NCI-H2227 (cell line): ENCODE data around the gene GRAMD2B.
"Not testable (repeated sequence)": the region's sequence is repeated elsewhere in the genome, so short reads cannot be mapped to it uniquely, and the experiment has no call there.

Experiments used
- DNase-seq: peaks from one replicate; lab custom pipeline; 2025; ENCODE audit not compliant: unreplicated experiment; lab: John Stamatoyannopoulos, UW

Gene GRAMD2B, protein sequence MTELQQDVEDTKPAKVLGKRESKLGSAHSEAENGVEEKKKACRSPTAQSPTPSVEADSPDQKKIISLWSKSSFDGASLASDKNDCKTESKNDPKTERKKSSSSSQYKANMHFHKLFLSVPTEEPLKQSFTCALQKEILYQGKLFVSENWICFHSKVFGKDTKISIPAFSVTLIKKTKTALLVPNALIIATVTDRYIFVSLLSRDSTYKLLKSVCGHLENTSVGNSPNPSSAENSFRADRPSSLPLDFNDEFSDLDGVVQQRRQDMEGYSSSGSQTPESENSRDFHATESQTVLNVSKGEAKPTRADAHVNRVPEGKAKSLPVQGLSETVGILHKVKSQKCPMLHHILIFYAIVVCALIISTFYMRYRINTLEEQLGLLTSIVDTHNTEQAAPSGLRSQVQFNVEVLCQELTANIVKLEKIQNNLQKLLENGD

DNA sequence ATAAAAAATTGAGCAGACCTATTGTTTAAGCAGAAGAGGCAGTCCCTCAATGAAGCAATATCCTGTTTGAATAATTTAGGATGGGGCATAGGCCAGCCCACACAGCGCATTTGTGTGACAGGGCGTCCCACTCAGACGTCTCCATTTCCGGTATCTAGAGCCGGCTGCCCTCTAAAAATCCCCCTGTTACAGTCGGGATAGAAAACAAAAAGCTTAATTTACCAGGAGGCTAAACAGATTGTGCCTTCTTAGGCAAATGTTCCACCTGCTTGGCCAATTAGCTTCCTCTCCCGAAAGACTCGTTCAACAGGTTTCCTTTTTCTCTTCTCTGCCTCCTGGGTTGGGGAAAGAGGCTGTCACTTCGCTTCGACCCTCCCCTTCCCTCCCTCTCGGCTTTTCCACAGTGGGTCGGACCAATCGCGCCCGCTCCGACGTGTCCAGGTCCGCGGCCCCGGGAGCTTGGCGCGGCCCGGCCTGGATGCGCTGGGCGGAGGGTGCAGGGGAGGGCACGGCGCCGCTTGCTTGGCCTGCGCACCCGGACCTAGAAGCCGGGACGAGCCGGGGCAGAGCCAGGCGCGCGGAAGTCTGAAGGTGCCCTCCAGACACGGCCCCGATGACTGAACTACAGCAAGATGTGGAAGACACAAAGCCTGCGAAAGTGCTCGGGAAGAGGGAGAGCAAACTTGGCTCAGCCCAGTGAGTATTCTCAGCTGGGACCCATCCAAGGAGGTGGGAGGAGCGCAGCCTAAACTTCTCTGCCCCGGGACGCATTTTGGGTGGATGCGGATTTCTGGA is at the start of gene GRAMD2B:
Gene GRAMD2B (plus strand): TSS at position 416 of the 795 bp plus-strand sequence. CDS start 198 bp downstream, at position 614.
- DNase-seq: peak; percentile 38

- DNase-seq: no peak
These were observed 49.1 kb upstream of the GRAMD2B start for GRCh38 chr5:126374109-126374416.

- no peak for DNase-seq
These were observed 46.8 kb upstream of the GRAMD2B start for GRCh38 chr5:126376443-126376842.

DNA sequence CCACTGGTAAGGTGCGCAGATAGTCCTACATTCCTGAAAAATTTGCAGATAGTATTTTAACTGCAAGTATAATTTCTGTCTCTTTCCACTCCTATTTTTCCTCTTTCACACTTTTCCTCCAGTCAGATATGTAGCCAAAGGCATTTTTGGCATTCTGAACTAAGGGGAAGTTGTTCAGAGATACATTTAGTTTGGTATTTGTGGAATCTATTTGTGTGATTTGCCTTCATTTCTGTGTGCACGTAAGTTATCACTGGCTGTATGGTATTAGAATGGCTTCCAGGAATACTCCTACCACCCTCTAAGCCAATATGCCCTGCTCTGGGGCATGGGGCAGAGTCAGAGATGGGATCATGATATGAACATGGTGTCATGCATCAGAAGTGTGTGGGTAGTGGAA is 45.8 kb upstream of the GRAMD2B start:
- no peak for DNase-seq

DNA sequence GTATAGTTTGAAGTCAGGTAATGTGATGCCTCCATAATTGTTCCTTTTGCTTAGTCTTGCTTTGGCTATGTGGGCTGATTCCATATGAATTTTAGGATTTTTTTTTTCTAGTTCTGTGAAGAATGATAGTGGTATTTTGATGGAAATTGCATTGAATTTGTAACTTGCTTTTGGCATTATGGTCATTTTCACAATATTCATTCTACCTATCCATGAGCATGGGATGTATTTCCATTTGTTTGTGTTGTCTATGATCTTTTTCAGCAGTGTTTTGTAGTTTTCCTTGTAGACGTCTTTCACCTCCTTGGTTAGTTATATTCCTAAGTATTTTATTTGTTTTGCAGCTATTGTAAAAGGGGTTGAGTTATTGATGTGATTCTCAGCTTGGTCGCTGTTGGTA is 42.9 kb upstream of the GRAMD2B start:
- DNase-seq: not testable (repeated sequence)

GRCh38 chr5:126383246-126383645 is 40.0 kb upstream of the GRAMD2B start:
- no peak for DNase-seq

GRCh38 chr5:126383776-126384175 is 39.4 kb upstream of the GRAMD2B start:
- DNase-seq: no peak

DNA sequence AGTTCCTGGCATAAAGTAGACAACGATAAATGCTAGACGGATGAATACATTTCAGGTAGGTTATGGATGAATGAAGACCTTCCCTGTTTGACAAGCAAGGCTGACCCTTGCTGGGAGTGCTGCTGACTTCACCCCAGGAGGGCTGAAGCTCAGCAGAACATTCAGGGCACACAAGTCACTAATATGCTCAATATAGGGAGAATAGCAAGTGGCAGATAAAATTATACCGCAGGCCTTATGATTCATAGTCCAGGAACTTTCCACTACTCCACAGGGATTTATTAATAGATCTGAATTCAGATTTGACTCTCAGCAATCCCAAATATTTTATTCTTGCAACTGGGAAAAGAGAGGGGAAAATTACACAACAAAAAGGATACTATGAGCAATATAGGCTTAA is 38.2 kb upstream of the GRAMD2B start:
- no peak for DNase-seq

- no peak for DNase-seq
These were observed 37.4 kb upstream of the GRAMD2B start for GRCh38 chr5:126385524-126386502.

- no peak for DNase-seq
These were observed 34.0 kb upstream of the GRAMD2B start for GRCh38 chr5:126389179-126389578.

- DNase-seq: no peak
These were observed 33.2 kb upstream of the GRAMD2B start for GRCh38 chr5:126390051-126390450.

DNA sequence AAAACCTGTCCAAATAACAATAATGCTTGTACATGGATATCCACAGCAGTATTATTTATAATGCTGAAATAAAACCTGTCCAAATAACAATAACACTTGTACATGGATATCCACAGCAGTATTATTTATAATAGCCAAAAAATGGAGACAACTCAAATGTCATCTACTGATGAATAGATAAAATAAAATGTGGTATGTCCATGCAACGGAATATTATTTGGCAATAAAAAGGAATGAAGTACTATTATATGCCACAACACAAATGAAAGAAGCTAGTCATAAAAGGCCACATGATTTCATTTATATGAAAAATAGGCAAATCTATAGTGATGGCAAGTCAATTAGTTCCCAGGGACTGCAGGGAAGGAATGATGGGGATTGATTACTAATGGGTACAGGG is 31.8 kb upstream of the GRAMD2B start:
- no peak for DNase-seq

- no peak for DNase-seq
These were observed 28.9 kb upstream of the GRAMD2B start for GRCh38 chr5:126394211-126394788.

- no peak for DNase-seq
These were observed 28.0 kb upstream of the GRAMD2B start for GRCh38 chr5:126395198-126395597.

DNA sequence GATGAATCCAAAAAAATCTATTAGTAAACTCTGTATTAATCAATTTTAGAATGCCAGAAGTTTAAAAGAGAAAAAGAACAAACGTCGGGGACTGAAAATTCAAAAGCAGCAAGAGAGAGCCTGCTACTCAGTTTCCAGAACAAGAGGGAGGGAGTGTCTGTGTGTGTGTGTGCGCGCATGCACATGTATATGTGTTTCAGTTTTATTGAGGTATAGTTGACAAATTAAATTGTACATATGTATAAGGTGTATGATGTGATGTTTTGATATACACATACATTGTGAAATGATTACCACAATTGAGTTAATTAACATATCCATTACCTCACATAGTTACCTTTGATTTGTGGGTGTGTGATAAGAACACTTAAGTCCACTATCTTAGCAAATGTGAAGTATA is 27.6 kb upstream of the GRAMD2B start:
- DNase-seq: no peak

DNA sequence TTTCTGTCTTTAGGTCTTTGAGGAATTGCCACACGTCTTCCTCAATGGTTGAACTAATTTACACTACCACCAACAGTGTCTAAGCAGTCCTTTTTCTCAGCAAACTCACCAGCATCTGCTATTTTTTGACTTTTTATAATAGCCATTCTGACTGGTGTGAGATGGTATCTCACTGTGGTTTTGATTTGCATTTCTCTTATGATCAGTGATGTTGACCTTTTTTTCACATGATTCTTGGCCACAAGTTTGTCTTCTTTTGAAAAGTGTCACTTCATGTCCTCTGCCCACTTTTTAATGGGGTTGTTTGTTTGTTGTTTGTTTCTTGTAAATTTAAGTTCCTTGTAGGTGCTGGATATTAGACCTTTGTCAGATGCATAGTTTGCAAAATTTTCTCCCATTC is 26.5 kb upstream of the GRAMD2B start:
- not testable (repeated sequence) for DNase-seq

- DNase-seq: no peak
These were observed 24.4 kb upstream of the GRAMD2B start for GRCh38 chr5:126398791-126399190.

GRCh38 chr5:126400621-126401251 is 22.5 kb upstream of the GRAMD2B start:
- DNase-seq: no peak

GRCh38 chr5:126402621-126403555 is 20.3 kb upstream of the GRAMD2B start:
- no peak for DNase-seq
